ENCODE results near the gene GHR.

GRCh38 chr5:42399702-42400101 is 23.5 kb upstream of the GHR start:
- TF ChIP-seq CTCF (IDR thresholded peaks at IDR 0.05) (no peak), POLR2A (IDR thresholded peaks at IDR 0.05) (no peak), POLR2AphosphoS5 (IDR thresholded peaks at IDR 0.05) (no peak), EP300 (IDR thresholded peaks at IDR 0.05) (no peak)

All from stomach (tissue), 4 donors.